Ovary (tissue), 1 donor: ENCODE data around the gene MED26.

Source experiments
- EP300 ChIP-seq: sonication (generic); formaldehyde crosslinking; IDR thresholded peaks from one replicate; pipeline ENCODE4 v1.6.1; 2017; ENCODE audit warnings: antibody characterized with exemption
- POLR2A ChIP-seq: fragments of 450-650 bp; IDR thresholded peaks from one replicate; pipeline ENCODE4 v1.6.1; 2017; ENCODE audit warnings: antibody characterized with exemption, mild to moderate bottlenecking, moderate library complexity

DNA sequence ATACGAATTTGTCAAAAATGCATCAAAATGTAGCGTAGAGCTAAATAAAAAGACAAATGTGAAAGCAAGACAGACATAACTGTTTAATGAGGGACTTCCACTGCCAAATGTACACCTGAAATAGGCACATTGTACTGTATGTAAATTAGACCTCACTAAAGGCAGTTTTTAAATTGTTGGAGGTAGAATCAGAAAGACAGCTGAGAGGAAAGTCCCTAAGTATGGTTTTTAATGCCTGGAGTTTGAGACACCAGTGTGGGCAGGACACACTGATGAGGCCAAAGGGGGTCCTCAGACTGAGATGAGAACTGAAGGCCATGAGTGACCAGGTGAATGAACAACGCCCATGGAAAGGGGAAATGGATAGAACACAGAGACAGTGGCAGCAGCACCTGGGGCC is 22.9 kb downstream of the MED26 start:
- TF ChIP-seq POLR2A (no peak), EP300 (no peak)
